GM12873 (cell line): Measurements from ENCODE around the gene CNTNAP1.

Experiments used
- CTCF ChIP-seq: IDR thresholded peaks from 2 replicates; pipeline ENCODE4 v1.5.1; 2012; ENCODE audit warnings: low read depth, mild to moderate bottlenecking, moderate library complexity, low read length, control low read depth; ENCODE audit not compliant: insufficient read depth; ENCODE audit errors: missing control alignments

The CNTNAP1 gene

DNA sequence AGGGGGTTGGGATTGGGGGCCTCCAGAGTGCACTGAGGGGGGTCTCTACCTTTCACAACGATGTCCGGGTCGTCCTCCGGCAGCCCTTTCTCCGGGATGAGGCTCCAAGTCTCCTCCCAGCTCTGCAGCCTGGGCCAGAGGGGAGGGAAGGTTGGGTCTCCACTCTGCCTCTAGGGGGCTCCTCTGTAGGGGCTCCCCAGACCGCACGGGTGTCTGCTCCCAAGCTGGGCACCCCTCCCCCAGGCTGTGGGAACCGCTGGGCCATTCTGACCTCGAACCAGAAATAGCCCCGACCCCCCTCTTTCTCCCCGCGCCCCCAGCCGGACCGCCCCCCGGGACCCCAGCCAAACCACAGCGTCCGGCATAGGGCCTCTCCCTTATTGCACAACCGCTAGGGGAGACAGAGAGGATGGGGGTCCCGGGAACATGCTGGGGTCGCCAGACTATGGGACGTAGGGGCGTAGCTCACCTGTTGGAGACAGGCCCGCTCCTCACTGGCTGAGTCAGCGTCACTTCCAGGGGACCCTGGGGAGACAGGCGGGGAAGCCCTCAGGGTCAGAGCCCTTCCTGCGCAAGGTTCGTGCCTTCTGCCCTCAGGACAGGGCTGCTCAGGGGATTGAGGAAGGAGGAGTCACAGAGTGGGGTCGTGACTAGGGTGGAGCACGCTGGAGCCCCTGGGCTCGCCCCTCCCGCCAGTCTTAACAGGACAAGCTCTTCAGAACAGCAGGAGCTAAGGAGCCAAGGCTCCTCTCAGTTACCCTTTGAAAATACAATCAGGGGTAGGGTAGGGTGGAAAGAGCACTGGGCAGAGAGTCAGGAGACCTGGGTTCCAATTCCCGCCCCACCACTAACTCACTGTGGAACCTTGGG is 8.2 kb upstream of the CNTNAP1 start:
- peak; percentile 73 for TF ChIP-seq CTCF

DNA sequence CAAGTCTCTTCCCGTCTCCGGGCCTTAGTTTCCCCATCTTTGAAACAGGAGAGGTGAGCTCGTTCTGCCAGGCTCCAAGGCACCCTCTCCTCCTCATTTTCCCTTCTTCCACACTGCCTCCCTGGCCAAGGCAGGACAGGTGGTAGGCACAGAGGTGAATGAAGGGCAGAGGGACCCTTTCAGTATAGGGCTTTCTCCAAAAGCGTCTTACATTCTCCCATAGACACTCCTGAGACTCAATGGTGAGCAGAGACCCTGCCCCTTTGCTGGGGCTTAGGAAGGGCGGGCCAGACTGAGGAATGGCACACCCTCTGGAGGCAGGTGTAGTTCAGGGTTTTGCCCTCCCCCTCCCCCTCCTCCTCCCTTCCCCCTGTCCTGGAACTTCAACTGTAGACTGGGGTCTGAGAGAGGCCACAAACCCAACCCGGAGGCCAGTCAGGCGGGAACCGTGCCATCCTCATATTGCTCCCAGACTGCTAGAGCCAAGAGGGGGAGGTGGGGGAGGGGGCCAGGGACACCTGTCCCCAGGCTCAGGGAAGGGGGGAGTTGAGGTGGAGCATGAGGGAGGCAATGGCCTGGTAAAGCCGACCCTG is 7.5 kb upstream of the CNTNAP1 start:
- no peak for TF ChIP-seq CTCF

GRCh38 chr17:42675348-42675964 is 6.9 kb upstream of the CNTNAP1 start:
- TF ChIP-seq CTCF = no peak

DNA sequence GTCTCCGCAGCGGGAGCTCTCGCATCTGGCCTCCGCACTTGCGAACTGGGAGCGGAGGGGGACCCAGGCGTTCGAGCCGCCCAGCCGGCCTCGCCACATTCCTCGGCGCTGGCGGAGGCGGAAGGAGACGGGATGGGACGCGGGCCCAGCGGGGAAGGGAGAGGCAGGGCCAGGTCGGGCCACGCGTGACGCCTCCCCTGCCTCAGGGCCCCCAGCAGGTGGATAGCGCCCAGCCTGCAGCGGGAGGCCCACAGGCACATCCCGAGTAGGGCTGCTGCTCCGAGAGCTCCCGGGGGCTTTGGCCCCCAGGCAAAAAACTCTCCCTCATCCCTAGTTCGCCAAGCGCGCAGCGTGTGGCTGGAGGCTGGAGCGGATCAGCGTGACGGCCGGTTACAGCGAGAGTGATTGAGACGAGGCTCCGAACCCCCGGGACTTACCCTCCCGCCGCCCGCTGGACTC is 6.3 kb upstream of the CNTNAP1 start:
- TF ChIP-seq CTCF = no peak

GRCh38 chr17:42676424-42677011 is 5.8 kb upstream of the CNTNAP1 start, which contains the start of gene PLEKHH3:
PLEKHH3 (minus strand) TSS chr17:42676994; CDS start chr17:42676563, 431 bp downstream.
- no peak for TF ChIP-seq CTCF

DNA sequence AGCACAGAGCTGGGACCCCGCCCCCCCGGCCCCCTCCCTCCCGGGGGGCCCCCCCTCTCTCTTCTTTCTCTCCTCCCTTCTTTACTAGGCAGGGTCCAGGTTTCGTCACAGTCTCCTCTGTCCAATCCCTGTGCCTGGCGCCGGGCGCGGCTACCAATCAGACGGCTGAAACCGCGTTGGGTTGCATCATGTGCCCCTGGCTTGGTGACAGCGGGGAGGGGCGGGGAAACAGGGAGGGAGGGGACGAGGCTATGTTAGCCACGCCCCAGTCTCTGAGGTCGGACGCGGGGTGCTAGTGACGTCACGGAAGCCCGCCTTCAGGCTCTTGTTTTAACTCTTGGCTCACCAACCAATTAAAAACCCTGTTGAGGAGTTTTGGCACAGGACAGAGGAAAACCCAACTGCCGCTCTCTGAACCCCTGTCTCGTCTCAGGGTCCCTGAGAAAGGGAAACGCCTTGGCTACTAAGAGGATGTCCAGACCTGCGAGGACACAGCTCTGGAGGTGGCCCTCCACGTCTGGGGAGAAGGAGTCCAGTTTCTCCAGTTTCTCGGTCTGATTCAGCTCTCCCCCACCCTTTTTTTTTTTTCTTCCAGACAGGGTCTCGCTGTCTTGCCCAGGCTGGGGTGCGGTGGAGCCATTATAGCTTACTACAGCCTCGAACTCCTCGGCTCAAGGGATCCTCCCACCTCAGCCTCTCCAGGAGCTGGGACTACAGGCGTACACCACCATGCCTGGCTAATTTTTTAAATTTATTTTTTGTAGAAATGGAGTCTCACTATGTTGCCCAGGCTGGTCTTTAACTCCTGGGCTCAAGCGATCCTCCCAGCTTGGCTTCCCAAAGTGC is 5.1 kb upstream of the CNTNAP1 start:
- TF ChIP-seq CTCF = no peak
